Vagina (tissue), 2 donors: ENCODE data around the gene TLCD2.
A peak's percentile ranks its signal among the peaks of the same experiment; 100 is the strongest.

ENCODE experiments used
- CTCF ChIP-seq, 3 experiments: fragments of 450-650 bp in 2 of 3; fragments of 200-600 bp in 1 of 3; sonication (generic) in 1 of 3; IDR thresholded peaks; one replicate each; pipeline ENCODE4 v1.5.1; 2017 to 2019; ENCODE audit warnings: antibody characterized with exemption in 3 of 3, mild to moderate bottlenecking in 2 of 3, moderate library complexity in 2 of 3
- POLR2A ChIP-seq, 2 donors: fragments of 450-650 bp; IDR thresholded peaks; one replicate each; pipeline ENCODE4 v1.6.1; 2017; ENCODE audit warnings: antibody characterized with exemption in 2 of 2, mild to moderate bottlenecking in 2 of 2, moderate library complexity in 2 of 2

- TF ChIP-seq CTCF (IDR thresholded peaks at IDR 0.05), result no peak
- TF ChIP-seq POLR2A (IDR thresholded peaks at IDR 0.05), result peak in 1 of 2 donors; percentile 26
Measured at GRCh38 chr17:1714427-1714979, 4.3 kb upstream of the TLCD2 start.
